ENCODE measurements around the gene ANKRD33.

DNA sequence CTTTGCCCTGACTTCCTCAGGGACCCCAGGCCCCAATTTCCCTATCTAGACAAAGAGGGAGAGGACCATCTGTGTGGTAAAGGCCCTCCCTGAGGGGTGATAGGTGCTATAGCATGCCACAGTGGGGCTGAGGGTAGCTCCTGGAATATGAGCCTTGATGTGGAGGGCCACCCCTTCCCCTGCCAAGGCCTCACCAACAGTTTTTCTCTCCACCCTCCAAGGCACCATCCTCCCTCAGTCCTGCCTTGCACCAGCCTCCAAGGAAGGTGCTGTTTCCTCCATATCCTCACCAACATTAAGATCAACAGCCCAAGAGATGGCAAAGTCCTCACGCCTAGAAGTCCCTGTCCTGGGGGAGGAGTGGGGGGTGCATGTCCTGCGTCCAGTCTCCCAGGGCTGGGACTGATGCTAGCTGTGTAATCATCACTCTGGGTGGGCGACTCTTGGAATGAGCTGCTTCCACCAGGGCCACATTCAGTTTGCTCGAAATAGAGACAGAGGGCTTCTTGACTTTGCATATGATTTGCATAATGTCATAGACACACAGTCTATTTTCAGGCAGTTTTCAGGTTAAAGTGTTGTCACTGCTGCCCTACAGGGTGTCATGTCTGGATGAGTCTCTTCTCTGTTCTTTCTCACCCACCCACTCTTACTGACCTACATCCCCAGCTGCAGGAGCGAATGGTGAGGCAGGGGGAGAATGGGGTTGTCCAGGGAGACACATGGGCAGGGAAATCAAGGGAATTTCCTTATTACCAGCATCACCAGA, 36.8 kb downstream of the ANKRD33 start:
- TF ChIP-seq ZNF8 (CRISPR knock-in tag; IDR thresholded peaks at IDR 0.05) (no peak), ISL1 (CRISPR knock-in tag; IDR thresholded peaks at IDR 0.05) (no peak)
- TF ChIP-seq, protein P1, sequence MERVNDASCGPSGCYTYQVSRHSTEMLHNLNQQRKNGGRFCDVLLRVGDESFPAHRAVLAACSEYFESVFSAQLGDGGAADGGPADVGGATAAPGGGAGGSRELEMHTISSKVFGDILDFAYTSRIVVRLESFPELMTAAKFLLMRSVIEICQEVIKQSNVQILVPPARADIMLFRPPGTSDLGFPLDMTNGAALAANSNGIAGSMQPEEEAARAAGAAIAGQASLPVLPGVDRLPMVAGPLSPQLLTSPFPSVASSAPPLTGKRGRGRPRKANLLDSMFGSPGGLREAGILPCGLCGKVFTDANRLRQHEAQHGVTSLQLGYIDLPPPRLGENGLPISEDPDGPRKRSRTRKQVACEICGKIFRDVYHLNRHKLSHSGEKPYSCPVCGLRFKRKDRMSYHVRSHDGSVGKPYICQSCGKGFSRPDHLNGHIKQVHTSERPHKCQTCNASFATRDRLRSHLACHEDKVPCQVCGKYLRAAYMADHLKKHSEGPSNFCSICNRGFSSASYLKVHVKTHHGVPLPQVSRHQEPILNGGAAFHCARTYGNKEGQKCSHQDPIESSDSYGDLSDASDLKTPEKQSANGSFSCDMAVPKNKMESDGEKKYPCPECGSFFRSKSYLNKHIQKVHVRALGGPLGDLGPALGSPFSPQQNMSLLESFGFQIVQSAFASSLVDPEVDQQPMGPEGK (CRISPR knock-in tag; IDR thresholded peaks at IDR 0.05; ENCODE audit: borderline replicate concordance) = no peak
- TF ChIP-seq, protein P2, sequence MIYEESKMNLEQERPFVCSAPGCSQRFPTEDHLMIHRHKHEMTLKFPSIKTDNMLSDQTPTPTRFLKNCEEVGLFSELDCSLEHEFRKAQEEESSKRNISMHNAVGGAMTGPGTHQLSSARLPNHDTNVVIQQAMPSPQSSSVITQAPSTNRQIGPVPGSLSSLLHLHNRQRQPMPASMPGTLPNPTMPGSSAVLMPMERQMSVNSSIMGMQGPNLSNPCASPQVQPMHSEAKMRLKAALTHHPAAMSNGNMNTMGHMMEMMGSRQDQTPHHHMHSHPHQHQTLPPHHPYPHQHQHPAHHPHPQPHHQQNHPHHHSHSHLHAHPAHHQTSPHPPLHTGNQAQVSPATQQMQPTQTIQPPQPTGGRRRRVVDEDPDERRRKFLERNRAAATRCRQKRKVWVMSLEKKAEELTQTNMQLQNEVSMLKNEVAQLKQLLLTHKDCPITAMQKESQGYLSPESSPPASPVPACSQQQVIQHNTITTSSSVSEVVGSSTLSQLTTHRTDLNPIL (CRISPR knock-in tag; IDR thresholded peaks at IDR 0.05; ENCODE audit: low read depth) = no peak
